NOMO-1 treated with dmso at 0.1 percent for 144 hours (cell line): ENCODE measurements around the gene PEAK3.
A peak's percentile ranks its signal among the peaks of the same experiment; 100 is the strongest.

ENCODE experiments used
- DNase-seq: peaks from one replicate; lab custom pipeline; 2025; ENCODE audit not compliant: unreplicated experiment; lab: John Stamatoyannopoulos, UW

The PEAK3 gene

DNA sequence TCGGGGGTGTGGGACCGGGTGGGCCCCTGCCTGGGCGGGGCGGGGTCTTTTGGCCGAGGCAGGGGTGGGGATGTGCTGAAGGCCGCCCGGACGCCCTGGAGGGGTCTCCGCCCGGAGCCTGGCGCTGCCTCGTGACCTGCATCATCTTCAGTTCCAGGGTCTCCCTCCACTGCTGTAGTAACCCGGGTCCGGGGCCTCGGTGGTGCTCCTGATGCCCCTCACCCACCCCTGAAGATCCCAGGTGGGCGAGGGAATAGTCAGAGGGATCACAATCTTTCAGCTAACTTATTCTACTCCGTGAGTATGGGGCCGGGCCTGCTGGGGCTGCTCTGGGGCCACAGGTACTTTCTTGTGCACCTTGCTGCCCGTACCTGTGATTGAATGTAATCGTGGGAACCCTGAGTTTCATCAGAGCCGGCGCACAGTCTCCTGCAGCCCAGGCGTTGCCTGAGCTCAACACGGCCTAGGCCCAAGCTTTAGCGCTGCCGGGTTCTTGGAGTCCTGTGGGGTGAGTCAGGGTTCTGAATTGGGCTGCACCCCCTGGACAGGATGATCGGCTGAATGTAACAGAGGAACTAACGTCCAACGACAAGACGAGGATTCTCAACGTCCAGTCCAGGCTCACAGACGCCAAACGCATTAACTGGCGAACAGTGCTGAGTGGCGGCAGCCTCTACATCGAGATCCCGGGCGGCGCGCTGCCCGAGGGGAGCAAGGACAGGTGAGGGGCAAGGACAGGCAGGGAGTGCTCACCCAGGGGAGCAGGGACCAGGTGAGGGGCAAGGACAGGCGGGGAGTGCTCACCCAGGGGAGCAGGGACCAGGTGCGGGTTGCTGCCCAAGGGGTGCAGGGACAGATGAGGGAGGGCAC lies 10.5 kb downstream of the PEAK3 start:
- DNase-seq = no peak

DNA sequence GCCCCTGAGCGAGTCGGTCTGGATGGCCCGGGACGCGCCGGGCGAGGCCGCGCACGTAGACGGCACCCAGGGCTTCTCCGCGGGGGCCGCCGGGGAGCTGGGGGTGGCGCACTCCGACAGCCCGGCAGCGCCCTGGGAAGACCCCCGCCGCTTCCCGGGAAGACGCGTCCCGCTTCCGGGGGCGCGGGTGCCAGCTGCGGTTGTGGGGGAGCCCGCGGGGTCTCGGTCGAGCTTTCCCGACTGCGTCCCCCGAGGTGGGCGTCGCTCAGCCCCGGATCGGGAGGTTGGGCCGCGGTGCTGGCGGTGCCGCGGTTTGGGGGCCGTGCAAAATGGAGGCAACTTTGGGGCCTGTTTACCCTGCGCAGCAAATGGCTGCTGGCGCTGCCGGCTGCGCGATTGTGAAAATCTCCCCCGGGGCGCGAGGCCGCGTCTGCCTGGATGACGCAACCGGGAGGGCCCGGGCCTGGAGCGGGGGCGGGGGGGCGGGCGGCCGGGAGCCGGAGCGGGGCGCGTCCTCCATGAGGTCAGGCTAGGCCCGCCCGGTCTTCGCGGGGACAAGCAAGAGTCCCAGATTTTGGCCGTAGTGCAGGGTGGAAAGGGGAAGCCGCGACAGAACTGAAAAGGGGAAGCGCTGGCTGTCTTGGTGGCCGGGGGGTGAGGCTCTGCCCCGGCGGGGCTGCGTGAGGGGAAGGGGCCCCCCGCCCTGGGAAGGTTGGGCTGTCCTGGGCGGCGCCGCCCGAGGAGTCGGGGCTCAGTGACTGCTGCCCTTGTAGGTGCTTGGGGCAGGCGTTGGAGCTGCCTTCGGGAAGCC lies 11.3 kb downstream of the PEAK3 start:
- DNase-seq = peak; percentile 98

DNA sequence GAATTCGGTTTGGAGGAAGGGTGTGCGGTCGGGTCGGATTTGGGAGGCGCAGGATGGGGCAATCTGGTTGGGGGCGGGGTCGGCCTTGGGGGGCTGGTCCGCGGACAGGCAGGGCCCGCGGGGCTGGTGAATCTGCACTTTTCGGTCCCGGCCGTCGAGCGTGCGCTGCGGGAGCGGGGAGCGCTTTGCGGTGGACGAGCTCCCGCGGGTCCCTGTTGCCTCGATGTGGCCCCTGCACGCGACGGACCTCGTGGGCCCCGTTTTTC lies 11.9 kb downstream of the PEAK3 start:
- no peak for DNase-seq

DNA sequence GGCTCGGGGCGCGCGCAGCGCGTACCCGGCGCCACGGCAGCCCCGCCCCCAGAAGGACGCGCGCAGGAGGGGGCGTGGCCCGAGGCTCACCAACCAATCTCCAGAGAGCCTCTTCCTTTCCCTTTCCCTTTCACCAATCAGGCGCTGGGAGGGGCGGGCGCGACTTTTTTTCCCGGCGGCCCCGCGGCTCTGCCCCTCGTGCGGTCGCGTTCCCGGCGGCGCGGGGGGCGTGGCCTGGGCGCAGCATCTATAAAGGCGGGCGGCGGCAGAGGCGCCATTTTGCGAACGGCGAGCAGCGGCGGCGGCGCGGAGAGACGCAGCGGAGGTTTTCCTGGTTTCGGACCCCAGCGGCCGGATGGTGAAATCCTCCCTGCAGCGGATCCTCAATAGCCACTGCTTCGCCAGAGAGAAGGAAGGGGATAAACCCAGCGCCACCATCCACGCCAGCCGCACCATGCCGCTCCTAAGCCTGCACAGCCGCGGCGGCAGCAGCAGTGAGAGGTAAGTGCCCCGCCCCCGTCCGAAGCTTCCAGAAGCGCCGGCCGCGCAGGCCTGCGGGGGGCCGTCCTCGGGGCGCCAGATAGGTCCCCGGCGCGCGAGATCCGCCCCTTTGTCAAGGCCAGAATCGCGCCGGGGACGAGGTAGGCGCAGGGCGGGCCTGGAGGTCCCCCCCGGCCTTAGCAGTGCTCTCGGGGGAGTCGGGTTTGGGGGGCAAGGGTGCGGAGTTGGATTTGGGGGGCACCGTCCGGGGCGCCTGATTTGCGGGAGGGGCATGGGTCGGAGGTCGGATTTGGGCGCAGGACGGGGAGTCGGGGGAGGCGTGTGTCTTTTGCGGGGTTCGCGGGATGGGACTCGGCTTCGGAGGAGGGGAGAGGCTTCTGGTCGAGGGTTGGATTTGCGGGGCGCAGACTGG lies 12.5 kb downstream of the PEAK3 start:
- DNase-seq = peak; percentile 95

DNA sequence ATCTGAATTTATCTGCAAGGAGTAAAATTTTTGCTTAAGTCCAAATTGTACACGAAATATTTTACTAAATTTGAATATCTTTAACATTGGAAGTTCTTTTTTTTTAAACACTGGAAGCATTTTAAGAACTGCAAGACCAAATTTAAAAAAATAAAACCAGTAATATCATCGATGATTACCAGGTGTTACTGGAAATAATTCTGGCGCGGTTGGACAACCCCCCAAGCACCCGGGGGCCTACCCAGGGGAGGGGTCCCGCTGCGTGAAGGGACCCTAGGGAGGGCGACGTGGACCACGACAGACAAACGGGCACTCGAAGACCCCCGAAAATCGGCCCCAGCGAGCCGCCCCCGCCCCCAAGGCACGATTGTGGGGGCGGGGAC lies 13.1 kb downstream of the PEAK3 start:
- DNase-seq = no peak

DNA sequence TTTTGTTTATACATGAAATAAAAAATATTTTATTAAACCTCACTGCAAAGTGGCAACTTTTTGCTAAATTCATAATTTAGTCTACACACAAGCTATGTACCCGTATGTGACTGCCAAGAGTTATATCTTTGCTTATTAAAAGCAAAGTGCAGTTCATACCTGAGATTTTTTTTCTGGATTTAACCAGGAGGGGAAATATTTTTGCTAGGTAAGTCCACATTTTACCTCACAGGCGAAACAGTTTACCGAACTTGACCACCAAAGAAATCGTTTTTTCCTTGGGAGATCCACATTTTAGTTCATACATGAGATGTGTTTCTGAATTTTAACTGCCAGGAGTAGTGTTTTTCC lies 13.5 kb downstream of the PEAK3 start:
- DNase-seq = no peak

DNA sequence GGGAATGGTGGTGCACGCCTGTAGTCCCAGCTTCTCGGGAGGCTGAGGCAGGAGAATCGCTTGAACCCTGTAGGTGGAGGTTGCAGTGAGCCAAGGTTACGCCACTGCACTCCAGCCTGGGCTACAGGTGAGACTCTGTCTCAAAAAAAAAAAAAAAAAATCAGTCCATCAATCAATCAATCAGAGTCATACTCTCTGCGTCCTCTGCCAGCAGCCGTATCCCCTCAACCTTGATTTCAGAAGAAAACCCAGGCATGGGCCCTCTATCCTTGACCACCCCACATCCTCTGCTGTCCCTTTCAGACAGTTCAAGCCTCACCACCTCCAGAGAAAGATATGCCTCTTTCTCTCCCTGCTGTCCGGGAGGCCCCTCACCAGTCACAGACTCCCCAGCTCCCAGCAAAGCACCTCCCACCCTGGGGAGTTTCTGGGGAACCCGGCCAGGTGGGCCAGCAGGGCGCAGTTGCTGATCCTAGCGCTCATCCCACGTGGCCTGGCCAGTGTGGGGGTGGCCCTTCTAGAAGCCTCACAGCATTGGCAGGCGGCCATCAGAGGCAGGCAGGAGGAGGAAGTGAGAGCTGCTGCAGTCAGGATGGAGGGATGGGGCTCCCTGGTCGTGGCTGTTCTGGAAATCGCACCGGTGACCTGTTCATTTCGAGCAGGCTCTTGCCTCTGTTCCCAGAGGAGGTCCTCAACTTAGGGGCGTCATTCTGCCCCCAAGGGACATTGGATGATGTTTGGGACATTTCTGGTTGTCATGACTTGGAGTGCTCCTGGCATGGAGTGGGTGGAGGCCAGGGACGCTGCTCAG lies 15.6 kb downstream of the PEAK3 start:
- DNase-seq = peak; percentile 75

DNA sequence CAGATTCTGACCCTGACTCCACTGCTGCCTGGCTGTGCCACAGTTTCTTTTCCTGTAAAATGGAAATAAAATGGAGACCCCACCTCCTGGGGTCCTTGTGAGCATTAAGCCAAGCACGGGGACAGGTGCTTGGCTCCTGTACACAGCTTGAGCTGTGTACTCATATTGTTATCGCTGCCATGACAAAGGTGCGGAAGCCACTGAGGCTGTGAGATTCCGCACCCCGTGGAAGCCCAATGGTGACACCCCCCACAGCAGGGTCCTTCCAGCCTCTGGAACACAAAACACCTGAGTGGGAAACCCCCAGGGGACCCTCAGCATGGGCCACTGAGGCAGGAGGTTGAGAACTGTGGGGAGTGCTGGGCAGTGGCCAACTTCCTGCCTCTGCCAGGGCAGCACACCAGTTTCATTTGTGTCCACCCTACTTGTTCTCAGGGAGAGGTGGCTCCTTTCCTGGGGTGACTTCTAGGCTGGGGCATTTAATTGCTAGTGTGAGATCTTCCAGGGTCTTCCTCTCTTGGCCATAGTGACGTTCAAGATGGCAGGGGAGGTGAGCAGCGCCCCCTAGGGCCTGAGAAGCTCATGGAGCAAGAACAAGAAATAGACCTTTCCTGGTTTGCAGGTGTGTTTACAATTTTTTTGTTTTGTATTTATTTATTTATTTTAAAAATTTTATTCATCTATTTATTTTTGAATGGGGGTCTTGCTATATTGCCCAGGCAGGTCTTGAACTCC lies 20.4 kb downstream of the PEAK3 start:
- no peak for DNase-seq

DNA sequence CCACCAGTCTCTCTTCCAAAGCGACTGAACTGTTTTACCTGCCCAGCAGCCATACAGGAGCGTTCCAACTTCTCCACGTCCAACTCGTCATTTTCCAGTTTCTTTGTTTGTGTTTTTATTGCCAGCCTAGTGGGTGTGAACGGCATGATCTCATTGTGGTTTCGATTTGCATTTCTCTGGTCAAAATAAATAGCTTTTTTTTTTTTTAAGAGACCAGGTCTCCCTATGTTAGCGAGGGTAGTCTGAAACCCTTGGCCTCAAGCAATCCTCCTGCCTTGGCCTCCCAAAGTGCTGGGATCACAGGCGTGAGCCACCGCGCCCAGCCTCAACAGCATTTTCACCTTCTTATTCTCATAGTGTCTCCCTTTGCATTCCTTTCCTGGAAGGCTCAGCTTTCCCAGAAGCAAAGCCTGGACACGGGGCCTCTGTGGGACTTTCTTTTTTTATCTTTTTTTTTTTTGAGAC lies 21.6 kb downstream of the PEAK3 start:
- DNase-seq = no peak

DNA sequence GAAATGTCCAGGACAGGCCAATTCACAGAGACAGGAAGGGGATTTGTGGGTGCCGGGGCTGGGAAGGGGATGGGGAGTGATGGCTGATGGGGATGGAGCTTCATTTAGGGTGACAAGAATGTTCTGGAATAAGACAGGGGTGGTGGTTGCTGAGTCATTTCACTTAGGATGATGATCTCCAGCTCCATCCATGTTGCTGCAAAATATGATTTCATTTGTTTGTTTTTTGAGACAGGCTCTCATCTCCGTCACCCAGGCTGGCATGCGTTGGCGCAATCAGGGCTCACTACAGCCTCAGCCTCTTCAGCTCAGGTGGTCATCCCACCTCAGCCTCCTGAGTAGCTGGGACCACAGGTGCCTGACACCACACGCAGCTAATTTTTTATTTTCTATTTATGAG lies 22.6 kb downstream of the PEAK3 start:
- DNase-seq = no peak

DNA sequence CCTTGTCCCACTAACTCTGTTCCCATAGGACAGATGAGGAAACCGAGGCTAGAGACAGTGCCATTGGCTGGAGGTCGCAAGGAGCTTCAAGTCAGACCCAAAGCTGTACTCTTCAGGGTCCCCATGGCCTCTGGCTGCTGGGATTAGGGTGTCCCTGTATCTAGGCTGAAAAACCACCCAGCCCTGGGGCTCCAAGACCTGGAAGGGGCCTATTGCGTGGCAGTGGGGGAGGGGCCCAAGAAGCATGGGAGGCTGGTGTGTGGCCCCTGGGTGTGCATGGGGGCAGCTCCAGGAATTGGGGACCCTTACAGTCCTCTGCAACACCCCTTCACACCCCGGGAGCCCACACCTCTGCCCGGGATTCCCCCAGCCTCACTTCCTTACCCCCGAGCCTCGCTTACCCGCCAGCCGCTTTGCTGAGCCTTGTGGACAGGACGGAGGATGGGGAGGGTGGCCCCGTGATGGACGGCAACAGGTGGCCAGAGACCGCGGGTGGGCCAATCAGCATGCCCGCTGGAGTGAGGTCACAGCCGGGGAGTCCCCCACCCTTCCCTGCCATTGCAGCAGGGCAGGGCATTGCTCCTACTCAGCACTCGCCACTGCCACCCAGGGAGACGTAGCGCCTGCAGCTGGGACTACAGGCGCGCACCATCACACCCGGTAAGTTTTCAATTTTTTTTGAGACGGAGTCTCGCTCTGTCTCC lies 25.8 kb downstream of the PEAK3 start, which contains the start of gene JSRP1:
Gene JSRP1, minus strand, starts transcription at position 436 of the 704 bp plus-strand sequence. CDS start 1,103 bp downstream, outside the sequence.
- no peak for DNase-seq

DNA sequence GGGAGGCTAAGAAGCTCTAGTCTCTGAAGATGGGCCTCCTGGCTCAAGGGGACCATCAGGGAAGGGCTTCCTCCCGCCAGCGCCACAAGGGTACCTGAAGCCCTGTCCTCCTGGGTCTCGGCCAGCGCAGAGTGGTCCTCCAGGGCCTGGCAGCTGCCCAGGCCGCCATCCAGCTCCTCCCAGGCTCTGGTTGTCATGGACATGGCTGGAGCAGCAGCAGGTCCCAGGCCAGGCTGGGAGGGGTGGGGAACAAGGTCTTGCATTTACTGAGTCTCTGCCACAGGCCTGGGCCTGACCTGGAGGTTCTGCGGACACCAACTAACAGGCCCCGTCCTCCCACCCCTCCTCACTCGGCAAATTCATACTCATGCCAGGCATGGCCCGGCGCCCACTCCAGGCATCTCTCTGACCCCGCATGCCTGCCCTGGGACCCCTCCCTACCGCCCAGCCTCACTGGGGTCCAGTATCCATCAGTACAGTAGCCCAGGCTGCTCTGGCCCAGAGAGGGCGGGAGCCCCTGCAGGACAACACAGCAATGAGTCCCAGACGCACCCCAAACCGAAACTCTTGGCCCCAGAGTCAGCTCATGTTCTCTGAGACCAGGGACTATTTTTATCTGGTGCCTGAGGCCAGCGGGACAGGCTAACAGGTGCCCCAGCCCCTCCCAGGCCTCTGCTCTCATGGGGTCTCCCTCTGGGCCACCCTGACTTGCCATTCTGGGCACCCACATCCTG lies 26.7 kb downstream of the PEAK3 start:
- DNase-seq = no peak

DNA sequence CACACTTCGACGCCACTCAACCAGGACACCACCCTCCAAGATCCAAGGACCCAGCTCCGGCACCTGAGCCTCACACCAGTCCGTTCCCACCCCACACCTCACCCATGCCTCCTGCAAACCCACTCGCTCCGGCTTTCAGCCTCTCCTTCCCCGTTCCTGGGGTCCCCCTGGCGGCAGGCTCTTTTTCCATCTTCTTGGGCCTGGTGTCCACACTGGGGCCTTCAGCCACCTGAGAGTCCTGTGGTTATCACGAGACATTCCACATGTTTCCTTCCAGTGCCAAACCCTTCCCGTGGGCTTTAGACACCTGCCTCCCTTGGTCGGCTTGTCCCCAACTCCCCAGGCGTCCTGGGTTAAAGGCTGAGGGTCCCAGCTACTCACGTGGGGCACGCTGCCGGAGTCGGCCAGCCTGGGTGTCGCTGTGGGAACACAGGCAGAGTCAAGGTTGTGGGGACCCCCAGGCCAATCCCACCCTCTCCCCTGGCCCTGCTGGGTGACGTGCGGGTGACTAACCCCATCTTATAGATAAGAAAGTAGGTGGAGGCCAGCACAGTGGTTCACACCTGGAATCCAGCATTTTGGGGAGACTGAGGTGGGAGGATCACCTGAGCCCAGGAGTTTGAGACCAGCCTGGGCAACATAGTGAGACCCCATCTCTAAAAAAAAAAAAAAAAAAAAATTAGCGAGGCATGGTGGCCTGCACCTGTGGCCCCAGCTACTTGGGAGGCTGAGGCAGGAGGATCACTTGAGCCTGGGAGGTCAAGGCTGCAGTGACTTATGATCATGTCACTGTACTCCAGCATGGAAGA lies 27.7 kb downstream of the PEAK3 start:
- no peak for DNase-seq

DNA sequence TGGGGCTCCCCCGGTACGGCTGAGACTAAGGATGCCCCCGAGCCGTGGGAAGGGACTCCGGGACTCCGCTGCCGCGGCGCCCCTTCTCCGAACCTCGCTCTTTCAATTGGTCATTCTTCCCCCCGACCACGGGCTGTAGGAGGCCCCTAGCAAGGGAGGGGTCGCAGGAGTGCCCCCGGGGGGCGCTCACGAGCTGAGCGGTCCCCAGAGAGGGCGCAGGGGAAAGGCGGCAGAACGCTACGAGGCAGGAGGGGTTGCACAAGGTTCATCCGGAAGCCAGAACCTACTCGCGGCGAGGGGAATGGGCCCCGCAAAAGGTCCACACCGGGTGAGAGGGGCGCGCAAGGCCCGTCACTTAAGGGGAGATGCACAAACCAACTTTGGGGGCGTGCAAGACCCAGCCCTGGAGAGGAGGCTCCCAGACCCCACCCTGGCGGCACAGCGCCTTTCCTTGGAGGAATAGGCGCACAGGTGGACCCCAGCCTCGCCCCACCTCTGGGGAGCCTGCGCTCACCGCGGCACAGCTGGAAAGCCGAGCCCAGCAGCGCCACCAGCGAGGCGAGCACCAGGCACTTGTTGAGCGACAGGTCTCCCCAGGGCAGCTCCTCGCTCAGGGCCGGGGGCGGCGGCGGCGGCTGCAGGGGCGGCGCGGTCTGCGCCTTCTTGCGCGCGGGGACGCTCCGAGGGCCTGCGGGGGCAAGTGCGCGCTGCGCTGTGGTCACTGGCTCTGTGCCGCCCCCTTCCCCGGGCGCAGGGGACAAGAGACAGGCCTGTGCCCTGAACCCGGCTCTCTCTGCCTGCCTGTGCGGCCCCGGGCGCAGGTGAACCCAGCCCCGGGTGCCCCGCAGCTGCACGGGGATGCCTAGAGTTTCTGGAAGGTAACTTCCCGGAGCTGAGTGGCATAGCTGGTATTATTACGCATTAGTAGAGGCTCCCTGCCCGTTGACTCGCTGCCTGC lies 28.6 kb downstream of the PEAK3 start:
- peak; percentile 37 for DNase-seq

DNA sequence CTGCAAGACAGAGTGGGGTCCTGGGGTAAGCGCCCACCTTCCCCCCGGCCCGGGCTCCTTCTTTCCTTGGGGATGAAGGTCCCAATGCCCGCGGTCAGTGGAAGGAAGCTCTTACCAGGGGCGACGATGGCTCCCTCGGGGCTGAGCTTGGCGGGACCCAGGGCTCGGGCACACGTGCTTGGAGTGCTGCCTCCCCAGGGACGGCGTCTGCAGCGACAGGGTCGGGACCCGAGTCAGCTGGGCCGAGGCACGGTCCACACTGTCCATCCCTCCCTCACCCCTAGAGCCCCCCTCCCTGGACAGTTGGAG lies 29.2 kb downstream of the PEAK3 start:
- no peak for DNase-seq

DNA sequence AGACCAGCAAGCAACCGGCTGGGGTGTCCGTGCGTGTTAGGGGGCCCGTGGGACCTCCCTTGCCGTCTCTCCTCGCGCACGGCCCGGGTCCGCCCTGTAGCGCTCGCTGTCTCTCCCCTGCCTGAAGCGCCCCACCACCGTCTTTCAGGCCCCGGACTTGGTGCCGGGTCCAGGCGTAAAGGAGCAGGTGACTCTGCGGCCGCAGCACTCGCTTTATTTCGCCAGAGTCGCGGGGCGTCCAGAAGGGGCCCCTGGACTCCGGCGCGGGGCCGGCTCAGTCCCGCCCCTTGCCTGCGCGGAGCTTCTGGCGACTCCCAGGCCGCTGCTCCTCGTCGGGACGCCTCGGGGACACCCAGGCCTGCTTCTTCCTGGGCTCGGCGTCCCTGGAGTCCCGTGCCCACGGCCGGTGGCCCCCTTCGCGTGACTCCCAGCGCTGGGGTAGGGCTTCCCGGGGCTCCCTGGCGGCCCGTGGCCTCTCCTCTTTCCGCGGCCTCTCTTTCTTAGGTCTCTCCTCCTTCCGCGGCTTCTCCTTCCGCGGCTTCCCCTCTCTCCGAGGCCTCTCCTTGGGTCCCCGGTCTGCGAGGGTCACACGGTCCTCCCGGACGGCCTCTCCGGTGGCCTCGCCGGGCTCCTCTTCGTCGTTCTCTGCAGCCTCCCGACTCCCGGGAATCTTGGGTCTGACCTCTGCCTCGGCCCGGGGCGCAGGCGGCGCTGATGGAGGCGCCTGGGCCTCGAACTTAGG lies 29.7 kb downstream of the PEAK3 start:
- no peak for DNase-seq
